OCI-LY1 (cell line): ENCODE results near the gene RECQL5.

Source experiments
- EZH2 ChIP-seq: fragments of 200-600 bp; sonication (generic), shearing (Covaris generic); IDR thresholded peaks from 2 replicates; pipeline ENCODE4 v1.8.0; 2017; ENCODE audit warnings: borderline replicate concordance, mixed run types, mild to moderate bottlenecking, antibody characterized with exemption, low read length, moderate library complexity, mixed read lengths
- TF ChIP-seq, protein P1 (sequence below): fragments of 200-600 bp; sonication (generic), shearing (Covaris generic); IDR thresholded peaks from 2 replicates; pipeline ENCODE4 v1.5.1; 2017; ENCODE audit warnings: mild to moderate bottlenecking, antibody characterized with exemption, low read length, moderate library complexity, mixed read lengths

DNA sequence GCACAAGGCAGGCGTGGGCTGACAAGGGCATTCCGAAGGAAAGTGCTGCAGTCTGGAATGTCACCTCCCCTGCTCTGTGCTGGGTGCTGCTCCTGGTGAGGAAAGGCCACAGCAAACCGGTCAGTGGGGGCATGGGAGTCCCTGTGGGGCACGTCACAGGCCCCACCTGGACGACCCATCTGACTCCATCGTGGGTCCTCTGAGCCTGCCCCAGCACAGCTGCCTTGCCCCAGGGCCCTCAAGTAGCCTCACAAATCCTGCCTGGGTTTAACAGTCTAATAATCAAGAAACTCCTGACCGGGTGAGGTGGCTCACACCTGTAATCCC lies 82.1 kb downstream of the RECQL5 start:
- TF ChIP-seq, protein P1, sequence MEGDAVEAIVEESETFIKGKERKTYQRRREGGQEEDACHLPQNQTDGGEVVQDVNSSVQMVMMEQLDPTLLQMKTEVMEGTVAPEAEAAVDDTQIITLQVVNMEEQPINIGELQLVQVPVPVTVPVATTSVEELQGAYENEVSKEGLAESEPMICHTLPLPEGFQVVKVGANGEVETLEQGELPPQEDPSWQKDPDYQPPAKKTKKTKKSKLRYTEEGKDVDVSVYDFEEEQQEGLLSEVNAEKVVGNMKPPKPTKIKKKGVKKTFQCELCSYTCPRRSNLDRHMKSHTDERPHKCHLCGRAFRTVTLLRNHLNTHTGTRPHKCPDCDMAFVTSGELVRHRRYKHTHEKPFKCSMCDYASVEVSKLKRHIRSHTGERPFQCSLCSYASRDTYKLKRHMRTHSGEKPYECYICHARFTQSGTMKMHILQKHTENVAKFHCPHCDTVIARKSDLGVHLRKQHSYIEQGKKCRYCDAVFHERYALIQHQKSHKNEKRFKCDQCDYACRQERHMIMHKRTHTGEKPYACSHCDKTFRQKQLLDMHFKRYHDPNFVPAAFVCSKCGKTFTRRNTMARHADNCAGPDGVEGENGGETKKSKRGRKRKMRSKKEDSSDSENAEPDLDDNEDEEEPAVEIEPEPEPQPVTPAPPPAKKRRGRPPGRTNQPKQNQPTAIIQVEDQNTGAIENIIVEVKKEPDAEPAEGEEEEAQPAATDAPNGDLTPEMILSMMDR, result no peak
- TF ChIP-seq EZH2, result no peak
